Measurements from ENCODE around the gene THRB.

- no peak for TF ChIP-seq CTCF (IDR thresholded peaks at IDR 0.05)
- no peak for TF ChIP-seq POLR2A (IDR thresholded peaks at IDR 0.05)
These were observed 13.5 kb downstream of the THRB start for GRCh38 chr3:24481193-24481592.
